ENCODE results near the gene AQP3.
A peak's percentile ranks its signal among the peaks of the same experiment; 100 is the strongest.
"Not testable (repeated sequence)": the region's sequence is repeated elsewhere in the genome, so short reads cannot be mapped to it uniquely, and the experiment has no call there.

Gene AQP3

DNA sequence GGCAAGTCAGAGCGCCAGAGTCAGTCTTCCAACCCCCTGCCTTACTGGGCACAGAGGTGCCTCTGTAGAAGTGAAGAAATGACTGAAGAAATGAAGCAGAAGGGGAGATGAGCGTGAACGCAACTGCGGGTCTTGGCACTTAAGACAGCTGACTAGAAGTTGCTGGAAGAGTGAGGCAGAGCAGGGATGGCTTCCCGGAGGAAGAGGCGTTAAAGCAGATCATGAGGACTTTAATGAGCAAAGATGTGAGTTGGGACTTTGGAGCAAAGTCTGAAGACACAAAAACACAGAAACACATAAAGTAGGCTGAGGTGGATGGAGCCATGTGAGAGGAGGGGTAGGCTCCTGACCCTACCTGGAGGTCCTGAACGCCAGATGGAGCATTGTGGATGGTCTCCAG is 7.2 kb downstream of the AQP3 start:
- no peak for DNase-seq (ENCODE audit: low read depth)

DNA sequence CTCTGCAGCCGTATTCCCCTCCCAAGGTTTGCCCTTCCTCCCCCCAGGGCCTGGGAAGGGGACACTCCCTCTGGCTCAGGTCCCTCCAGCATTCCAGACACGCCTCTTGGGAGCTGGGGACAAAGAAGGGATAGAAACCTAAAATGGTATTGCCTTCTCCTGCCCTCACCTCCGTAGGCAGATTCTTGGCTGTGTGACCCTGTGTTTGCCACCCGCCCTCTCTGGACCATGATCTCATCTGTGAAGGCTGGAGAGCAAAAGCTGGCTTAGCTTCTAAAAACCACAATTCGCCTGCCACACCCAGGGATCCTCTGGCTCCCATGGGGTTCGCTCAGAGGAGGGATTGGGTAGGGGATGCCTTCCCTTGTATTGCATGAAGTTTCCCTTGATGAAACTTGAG is 7.7 kb downstream of the AQP3 start:
- DNase-seq (ENCODE audit: low read depth) = no peak

DNA sequence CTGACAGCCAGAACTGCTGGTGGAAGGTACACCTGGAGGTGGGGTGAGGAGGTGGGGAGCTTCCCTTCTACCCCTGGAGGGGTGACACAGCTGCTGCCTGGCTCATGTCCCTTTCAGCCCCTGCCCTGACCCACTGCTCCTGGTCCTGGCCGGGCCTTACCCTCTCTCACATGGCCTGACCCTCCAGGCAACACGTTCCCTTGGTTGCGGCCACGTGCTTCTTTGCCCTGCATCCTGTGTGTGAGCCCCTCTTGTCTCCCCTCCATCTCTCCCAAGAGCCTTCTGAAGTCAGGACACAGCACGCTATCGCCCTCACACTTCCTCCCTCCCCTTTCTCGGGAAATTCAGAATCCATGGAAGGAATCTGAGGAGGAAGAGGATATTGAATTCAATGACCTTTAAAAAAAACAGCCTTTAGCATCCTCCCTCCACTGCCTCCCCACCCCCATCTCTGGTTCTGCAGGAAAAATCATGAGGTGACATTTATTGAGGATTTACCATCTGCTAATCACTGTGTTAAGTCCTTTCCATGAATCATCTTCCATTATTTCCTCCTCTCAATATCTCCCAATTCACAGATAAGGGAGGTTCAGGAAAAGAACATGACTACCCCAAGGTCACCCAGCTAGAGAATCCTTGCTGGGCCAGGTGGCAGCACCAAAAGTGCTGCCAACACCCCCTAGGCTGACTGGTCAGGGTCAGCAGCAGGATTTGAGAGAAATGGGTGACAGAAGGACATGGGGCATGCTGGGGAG is 8.3 kb downstream of the AQP3 start:
- DNase-seq (ENCODE audit: low read depth) = no peak

DNA sequence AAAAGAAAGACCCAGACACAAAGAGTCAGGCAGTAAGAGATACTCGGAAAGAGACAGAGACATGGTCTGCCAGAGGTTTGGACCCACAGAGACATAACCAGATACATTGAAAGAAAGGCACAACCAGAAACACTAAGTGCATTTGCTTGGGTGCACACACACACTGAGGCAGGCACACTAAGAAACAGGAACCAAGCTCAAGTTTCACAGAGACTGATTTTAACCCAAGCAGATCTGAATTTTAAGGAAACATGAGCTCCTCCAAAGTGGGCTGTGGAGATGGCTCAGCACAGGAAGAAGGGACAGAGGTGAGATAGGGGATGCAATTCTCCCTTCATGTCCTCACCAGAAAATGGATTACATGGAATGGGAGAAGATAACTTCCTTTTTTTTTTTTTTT is 9.5 kb downstream of the AQP3 start:
- no peak for DNase-seq (ENCODE audit: low read depth)

DNA sequence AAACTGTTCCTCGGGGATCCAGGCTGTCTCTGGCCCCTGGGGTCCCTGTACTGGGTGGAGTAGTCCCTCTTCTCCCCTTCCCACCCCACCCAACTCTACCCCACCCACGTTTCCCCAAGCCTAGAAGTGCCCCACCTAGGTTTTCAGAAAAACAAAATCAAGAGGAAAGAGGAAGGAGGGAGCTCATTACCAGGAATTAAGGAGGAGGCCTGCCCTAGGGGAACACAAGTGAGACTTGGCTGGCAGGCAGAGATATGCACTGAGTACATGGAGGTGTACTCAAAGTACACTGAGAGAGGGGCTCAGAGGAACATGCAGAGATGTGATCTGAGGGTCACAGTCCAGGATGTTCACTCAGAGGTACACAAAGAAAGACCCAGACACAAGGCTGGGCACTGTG is 10.2 kb downstream of the AQP3 start:
- DNase-seq (ENCODE audit: low read depth) = no peak

DNA sequence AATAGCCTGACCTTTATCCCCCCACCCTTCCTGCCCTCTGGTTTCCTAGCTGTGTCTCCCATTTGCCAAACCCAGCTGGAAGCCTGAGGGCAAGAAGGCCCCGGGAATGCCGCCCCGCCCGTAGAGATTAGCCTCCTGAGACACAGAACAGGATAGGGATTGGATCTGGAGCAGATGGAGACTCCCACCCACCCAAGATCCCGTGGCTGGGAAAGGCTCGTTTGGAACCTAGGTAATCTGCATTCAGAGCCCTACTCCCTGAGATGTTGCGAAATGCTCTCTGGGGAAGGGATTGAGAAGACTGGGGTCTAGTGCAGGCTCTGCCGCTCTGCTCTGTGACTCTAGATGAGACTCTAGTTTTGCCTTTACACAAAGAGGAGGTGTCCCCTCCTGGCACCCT is 10.9 kb downstream of the AQP3 start:
- no peak for DNase-seq (ENCODE audit: low read depth)

DNA sequence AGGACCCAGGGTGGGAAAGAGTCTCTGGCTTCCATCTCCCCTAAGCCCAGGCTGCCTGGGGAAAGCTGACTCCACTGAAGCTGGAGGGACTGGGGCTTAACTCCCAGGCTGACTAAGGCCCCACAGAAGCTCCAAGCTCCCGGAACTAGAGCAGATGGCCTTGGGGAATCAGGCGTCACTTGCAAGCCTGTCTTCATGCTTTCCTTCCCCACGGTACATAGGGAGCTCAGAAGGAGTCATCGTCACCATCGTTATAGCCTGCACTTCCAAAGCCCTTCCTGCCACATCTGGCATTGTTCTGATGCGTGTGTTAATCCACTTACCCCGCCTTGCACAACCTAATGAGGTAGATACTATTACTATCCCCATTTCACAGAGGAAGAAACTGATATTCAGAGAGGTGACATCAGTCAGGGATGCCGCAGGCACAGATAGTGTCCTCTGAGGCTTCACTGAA is 11.5 kb downstream of the AQP3 start:
- DNase-seq (ENCODE audit: low read depth) = no peak

DNA sequence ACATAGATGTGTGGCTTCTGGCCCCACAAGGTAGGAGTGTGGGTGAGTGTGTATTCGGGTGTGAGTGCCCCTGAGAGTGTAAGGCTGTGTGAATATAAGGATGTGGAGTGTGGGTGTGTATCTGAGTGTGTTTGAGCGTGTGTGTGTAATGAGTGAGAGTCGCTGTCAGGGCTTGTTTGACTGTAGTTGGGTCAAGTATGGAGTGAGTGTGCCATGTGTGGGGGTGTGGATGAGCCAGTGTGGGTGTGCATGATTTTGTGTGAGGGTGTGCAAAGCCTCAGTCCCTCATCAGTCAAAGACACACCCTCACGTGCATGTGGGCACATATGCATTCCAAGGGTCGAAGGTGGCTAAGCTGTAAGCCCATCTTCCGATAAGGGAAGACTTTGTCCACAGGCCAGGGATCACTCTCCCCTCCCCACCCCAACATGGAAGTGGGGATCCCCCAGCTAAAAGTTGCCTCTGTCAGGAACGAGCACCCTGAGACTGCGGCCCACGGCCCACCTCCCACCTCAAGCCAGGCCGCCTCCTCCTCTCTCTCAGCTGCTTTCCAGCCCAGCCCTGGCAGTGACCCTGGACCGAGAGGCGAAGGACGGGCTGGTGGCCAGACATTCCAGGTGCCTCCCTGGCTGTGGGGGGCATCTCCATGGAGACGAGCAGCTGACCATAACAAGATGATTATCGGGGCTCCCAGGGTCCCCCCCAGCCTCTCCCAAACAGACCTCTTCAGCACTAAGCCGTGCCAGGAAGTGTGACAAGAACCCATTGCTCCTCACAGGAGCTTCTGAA is 12.9 kb downstream of the AQP3 start:
- DNase-seq (ENCODE audit: low read depth) = no peak

DNA sequence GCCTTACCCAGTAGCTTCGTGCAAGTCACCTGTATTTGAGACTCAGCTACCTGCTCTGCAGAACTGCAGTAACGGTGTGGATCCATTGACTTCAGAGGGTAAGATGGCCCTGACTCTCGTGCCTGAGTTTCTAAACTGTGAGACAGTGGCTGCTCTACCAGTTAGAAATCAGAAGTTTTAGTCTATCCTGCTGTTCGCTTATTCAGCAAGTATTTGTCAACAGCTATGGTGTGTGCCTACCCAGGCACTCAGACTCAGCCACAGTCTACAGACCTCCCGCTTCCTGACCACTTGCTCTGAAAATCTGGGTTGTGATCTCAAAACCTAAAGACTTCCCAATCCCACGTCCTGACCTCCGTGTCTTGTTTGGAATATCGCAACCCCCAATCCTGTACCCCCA is 13.5 kb downstream of the AQP3 start:
- no peak for DNase-seq (ENCODE audit: low read depth)

DNA sequence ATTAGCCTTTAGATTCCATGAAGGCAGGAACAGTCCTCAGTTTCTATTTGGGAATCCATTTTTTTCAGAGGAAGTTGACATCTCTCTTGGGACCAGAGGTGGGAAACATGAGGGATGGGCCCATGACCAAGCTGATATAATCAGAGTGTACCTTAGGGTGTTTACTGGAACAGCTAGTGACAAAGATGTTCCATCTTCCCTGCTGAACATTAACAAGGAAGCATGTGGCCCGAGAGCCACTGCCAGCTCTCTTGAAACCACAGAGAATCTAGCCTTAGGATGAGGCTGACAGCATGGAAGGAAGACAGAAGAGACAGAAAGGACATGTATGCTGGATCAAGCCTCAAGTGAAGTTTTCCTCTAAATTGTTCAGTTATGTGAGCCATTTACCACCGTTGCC is 16.0 kb downstream of the AQP3 start:
- DNase-seq (ENCODE audit: low read depth) = no peak

DNA sequence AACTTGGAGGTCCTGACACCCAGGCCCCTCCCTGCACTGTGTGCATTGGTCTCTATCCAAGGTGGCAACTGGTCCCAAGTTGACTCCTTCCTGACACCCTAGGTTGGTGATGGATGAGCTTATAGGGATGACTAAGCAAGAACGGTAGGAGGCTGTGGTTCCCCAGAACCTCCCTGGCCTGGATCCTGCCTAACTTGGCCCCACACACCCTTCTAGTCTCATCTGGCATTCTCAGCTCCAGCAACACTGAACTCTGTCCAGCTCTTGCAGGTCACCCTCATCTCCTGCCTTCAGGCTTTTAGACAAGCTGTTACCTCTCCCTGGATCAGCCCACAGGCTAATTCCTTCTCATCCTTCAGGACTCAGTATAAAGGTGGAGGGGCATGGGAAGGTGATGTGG is 16.5 kb downstream of the AQP3 start:
- no peak for DNase-seq (ENCODE audit: low read depth)

DNA sequence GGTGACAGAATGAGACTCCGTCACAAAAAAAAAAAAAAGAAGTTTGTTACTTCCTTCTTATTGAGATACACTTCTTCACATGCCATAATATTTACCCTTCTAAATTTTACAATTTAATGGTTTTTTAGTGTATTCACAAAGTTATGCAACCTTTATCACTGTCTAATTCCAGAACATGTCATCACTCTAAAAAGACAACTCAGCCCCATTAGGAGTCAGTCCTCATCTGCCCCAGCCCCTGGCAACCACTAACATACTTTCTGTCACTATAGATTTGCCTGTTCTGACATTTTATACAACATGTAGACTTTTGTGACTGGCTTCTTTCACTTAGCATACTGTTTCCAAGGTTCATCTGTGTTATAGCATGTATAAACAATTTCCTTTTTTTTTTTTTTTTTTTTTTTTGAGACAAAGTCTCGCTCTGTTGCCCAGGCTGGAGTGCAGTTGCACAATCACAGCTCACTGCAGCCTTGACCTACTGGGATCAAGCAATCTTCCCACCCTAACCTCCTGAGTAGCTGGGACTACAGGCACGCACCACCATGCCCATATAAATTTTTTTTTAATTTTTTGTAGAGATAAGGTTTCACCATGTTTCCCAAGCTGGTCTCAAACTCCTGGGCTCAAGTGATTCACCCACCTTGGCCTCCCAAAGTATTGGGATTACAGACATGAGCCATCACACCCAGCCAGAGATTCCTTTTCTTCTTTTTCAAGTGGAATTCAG is 18.0 kb downstream of the AQP3 start:
- no peak for DNase-seq (ENCODE audit: low read depth)

DNA sequence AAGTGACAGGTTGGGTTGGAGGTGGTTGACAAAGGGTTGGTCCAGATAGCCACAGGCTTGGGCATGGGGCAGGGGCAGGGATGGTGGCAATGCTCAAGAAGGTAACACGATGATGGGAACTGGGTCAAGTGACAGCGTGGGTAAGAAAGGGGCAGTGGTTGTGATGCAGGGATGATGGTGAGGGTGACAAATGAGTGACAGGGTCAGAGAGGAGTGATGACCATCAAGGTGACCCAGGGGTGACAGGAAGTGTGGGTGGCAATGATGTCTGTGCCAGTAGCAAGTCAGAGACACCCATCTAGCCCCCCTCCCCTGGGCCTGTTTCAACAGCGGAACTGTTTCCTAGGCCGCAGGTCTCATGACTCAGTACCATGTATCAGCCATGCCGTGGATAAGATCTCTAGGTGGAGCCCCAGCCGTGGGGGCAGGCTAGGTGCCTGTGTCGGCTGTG is 20.5 kb downstream of the AQP3 start:
- no peak for DNase-seq (ENCODE audit: low read depth)

DNA sequence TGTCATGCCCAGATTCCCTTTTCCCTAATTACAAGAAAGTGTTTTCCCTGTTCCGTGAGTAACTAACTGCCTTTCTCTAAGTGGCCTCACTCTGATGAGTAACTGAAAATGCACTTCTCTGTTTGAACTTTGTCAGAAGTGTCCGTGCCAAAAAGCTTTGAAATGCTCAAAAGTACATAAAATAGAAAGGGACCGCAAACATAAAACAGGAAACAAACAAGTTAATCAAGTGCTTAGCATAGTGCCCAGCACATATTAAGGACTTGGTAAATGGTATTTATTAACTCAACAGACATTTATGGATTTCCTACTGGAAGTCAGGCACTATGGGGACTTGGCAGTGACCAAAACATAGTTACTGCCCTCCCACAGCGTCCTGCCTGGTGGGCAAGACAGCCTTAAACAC is 22.3 kb downstream of the AQP3 start:
- DNase-seq (ENCODE audit: low read depth) = no peak

DNA sequence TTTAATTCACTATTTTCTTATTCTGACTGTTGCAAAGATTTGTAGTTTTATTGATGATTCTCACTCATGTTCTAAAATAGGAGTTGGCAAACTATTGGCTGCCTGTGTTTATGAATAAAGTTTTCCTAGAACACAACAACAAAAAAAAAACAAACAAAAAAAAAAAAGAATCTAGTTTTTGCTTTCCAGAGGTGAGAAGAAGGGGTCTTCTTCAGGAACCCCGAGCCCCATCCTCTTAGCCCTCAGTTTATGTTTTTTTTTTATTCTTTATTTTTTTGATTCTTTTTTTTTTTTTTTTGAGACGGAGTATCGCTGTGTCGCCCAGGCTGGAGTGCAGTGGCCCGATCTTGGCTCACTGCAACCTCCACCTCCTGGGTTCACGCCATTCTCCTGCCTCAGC is 22.9 kb downstream of the AQP3 start:
- DNase-seq (ENCODE audit: low read depth) = not testable (repeated sequence)

DNA sequence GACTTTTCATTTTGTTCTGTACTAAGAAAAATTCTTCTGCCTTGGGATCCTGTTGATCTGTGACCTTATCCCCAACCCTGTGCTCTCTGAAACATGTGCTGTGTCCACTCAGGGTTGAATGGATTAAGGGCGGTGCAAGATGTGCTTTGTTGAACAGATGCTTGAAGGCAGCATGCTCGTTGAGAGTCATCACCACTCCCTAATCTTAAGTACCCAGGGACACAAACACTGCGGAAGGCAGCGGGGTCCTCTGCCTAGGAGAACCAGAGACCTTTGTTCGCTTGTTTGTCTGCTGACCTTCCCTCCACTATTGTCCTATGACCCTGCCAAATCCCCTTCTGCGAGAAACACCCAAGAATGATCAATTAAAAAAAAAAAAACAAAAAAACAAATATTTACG is 23.4 kb downstream of the AQP3 start:
- DNase-seq (ENCODE audit: low read depth) = not testable (repeated sequence)

DNA sequence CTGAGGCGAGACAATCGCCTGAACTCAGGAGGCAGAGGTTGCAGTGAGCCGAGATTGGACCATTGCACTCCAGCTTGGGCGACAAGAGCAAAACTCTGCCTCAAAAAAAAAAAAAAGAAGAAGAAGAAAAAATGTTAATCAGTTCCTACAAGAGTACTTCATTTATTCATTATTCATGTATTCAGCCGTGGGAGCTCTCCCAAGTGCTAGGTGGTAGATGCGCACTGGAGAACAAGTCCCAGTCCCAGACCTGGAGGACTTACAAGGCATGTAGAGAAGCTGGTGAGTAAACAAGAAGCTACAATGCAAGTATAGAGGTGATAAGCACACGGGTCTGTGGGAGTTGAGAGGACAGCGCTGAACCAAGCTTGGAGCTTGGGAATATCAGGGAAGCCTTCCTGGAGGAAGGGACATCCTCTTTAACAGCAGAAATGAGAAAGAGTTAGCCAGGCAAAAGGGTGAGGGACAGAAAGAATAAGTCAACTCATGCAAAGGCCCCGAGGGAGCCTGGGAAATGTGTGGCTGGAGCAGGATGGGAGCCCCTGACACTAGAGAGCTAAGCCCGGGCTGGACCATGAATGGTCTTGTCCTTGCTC is 27.6 kb downstream of the AQP3 start:
- no peak for DNase-seq (ENCODE audit: low read depth)

DNA sequence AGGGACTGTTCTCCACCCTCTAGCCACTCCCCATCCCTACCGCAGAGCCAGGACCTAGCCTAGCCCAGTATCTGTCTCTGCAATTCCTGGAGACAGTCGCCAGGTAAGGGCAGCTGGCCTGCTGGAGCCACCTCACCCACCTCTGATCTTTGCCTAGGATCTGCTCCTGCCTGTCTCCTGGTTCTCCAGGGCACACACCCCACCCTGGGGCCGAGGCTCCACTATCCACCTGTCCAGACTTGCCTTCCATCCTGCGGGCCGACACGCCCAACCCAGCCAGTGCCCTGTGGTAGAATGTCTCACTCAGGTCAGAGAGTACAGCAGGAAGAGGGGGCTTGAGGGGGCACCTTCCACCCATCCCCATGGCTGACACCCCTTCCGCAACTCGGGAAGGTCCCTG is 29.3 kb downstream of the AQP3 start:
- no peak for DNase-seq (ENCODE audit: low read depth)

DNA sequence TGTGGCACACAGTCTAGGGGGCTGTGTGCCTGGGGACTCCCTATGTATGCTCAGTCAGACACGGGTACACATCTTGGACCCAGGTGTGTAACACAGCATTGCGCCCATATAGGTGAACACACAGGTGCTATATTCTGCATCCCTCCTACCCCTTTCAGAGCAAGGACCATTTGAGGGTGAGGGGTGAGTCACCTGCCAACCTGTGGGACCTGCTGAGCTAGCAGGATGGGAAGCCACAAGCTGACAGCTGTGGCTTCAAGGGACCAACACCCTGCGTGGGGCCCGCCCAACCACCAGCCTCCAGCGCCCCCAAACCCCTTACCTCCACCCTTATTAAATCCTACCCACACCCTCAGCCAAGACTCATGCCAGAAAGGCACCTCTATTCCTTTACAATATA is 30.4 kb downstream of the AQP3 start:
- DNase-seq (ENCODE audit: low read depth) = no peak

DNA sequence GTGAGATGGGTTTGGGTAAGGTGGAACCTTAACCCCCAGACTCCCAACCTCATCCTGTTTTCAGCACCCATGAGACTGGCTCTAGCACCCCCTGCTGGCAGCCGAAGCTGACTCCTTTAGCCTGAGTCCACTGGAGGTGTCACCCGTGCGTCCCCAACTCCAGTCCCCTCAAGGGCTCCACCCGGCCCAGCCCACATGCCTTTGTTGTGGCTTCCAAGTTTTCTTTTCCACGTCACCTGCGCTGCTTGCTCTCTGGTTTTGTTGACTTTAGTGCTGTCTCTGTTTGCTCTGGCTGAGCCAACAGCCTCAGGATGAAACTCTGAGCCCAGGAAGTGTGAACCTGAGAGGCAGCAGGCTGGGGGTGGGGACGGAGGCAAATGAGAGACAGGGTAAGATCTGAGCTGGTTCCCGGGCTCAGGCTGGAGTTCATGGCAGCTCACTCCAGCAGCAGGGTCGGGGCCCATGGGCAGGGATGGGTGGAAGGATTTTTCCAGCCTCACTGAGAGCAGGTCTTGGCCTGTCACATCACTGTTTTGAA is 31.8 kb downstream of the AQP3 start:
- peak; percentile 79 for DNase-seq (ENCODE audit: low read depth)

DNA sequence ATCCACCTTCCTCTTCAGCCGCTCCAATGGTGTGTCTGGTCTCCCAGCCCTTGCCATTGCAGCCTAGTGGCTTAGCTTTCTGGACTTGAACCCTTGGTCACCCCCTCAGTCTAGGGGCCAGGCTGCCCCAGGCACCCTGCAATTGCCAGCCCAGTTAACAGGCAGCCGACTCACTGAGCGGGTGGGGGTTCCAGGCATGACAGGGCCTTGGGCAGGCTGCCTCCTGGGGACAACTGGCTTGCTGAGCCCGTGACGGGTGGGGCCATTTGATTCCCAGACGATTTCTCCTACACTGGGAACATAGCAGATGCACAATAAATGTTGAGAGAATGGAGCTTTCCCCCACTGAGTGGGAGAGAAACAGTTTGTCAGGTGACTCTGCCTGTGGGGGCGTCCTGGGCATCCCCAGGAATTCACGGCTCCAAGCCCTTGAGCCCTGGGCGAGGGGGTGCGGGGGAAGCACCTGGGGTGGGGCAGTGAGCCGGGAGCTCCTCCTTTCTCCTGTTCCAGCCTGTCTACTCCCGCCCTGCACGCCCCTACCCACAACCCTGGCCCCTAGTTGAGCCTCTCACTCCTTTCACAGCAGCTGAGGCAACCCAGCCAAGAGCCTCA is 32.4 kb downstream of the AQP3 start:
- no peak for DNase-seq (ENCODE audit: low read depth)

DNA sequence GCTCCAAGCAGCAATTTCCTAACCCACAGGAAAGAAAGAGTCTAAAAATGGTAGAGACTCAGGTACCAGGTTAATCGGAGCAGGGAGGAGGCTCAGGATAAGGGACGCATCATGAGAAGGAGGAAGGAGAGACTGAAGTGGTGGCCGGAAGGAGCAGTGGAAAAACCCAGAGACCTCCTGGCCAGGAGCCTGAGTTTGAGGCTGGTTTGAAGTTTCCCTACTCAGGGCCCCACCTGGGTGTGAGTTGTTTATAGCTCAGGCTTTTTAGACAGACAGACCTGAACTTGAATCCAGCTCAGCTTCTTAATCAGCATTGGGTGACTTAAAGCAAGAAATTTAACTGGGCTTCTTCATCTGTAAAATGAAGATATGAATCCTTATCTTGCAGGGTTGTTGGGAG is 33.1 kb downstream of the AQP3 start:
- DNase-seq (ENCODE audit: low read depth) = no peak
